Progenitor cell of endocrine pancreas (in vitro differentiated cells): ENCODE results near the gene PRRG2. TPM values are rescaled to one million over a fixed set of nuclear protein-coding genes. Genes with fewer than 3 reads are reported as not detected.

Experiments
- DNase-seq: peaks from one replicate; pipeline ENCODE4 v3.0.0; 2021; ENCODE audit warnings: low spot score; ENCODE audit not compliant: unreplicated experiment
- H3K27ac Mint-ChIP-seq: 2 replicates; pipeline ENCODE4 v1.8.0; 2021; ENCODE audit warnings: mild to moderate bottlenecking, moderate library complexity, mixed read lengths
- H3K27me3 Mint-ChIP-seq: 2 replicates; pipeline ENCODE4 v1.8.0; 2021; ENCODE audit warnings: mixed read lengths
- H3K36me3 Mint-ChIP-seq: 2 replicates; pipeline ENCODE4 v1.8.0; 2022; ENCODE audit warnings: mixed read lengths; ENCODE audit not compliant: insufficient read depth
- H3K4me1 Mint-ChIP-seq: 2 replicates; pipeline ENCODE4 v1.8.0; 2021; ENCODE audit warnings: low read depth, mixed read lengths
- H3K4me3 Mint-ChIP-seq: 2 replicates; pipeline ENCODE4 v1.8.0; 2021; ENCODE audit warnings: low read depth, mild to moderate bottlenecking, moderate library complexity, mixed read lengths
- H3K9me3 Mint-ChIP-seq: 2 replicates; pipeline ENCODE4 v1.8.0; 2021; ENCODE audit warnings: low read depth, mixed read lengths
- total RNA-seq: library from RNA; stranded (reverse); gene quantifications from 2 replicates; pipeline ENCODE4 v1.2.1, GENCODE V29; 2021
- TF ChIP-seq, protein P1 (sequence below): fragments of 200-600 bp; sonication (generic); IDR thresholded peaks from one replicate; pipeline ENCODE4 v1.5.0; 2021; ENCODE audit warnings: antibody characterized with exemption, mild to moderate bottlenecking; ENCODE audit not compliant: unreplicated experiment

The PRRG2 gene
- total RNA-seq, 1 donor from 2014 or later: 6.8 TPM

DNA sequence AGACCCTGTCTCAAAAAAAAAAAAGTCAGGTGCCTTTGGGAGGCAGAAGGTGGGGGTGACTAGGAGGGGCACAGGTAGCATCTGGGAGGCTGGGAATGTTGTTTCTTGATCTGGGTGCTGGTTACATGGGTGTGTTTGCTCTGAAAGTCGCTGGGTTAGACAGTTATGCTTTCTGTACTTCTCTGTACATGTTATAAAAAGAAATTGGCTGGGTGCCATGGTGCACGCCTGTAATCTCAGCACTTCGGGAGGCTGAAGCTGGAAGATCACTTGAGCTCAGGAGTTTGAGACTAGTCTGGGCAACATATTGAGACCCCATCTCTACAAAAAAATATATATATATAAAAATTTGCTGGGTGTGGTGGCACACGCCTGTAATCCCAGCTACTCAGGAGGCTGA, 15.9 kb upstream of the PRRG2 start:
- no peak overlapping the region for H3K4me3 Mint-ChIP-seq
- H3K4me1 Mint-ChIP-seq: peaks cover 22% of the 10 kb centered on the region
- peaks cover 5% of the 10 kb centered on the region for H3K36me3 Mint-ChIP-seq
- H3K9me3 Mint-ChIP-seq: no peaks in the 10 kb centered on the region
- DNase-seq: no peak
- no peaks in the 10 kb centered on the region for H3K27me3 Mint-ChIP-seq
- no peak overlapping the region for H3K27ac Mint-ChIP-seq
- TF ChIP-seq, protein P1, sequence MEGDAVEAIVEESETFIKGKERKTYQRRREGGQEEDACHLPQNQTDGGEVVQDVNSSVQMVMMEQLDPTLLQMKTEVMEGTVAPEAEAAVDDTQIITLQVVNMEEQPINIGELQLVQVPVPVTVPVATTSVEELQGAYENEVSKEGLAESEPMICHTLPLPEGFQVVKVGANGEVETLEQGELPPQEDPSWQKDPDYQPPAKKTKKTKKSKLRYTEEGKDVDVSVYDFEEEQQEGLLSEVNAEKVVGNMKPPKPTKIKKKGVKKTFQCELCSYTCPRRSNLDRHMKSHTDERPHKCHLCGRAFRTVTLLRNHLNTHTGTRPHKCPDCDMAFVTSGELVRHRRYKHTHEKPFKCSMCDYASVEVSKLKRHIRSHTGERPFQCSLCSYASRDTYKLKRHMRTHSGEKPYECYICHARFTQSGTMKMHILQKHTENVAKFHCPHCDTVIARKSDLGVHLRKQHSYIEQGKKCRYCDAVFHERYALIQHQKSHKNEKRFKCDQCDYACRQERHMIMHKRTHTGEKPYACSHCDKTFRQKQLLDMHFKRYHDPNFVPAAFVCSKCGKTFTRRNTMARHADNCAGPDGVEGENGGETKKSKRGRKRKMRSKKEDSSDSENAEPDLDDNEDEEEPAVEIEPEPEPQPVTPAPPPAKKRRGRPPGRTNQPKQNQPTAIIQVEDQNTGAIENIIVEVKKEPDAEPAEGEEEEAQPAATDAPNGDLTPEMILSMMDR: no peak

DNA sequence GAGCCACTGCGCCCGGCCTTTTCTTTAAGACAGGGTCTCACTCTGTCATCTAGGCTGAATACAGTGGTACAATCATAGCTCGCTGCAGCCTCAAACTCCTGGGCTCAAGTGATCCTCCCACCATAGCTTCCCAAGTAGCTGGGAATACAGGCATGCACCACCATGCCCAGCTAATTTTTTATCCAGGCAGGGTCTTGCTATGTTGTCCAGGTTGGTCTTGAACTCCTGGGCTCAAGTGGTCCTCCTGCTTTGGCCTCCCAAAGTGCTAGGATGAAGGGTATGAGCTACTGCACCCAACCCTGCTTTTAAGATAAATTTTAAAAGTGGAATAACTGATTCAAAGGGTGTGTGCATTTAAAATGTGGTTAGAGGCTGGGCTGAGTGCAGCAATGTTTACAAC, 14.8 kb upstream of the PRRG2 start:
- Mint-ChIP-seq H3K4me1 (peaks cover 23% of the 10 kb centered on the region), H3K27ac (no peak overlapping the region), H3K27me3 (no peaks in the 10 kb centered on the region), H3K4me3 (no peak overlapping the region), H3K9me3 (no peaks in the 10 kb centered on the region), H3K36me3 (peaks cover 5% of the 10 kb centered on the region)
- TF ChIP-seq, protein P1: no peak
- no peak for DNase-seq

DNA sequence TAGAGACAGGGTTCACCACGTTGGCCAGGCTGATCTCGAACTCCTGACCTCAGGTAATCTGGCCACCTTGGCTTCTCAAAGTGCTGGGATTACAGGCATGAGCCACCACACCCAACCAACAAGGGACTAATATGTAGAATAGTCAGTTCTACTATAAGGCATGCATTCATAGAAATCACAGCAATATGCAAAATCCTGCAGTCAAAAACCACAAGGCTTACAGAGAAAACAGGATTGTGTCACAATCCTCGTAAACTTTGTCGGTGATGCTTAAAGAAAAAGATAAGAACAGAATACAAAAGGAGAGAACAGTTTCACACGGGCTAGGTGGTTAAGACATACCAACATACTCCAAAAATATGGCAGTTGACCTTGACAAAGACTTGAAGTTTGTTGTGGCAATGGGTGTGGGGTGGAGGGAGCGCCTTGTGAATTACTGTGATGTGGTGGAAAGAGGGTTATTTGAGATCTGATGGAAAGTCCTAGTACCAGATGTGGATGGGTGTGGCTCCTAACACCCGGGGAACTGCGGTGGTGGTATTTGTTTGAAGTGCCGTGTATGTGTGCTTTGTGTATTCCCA, 13.2 kb upstream of the PRRG2 start:
- H3K27me3 Mint-ChIP-seq: no peaks in the 10 kb centered on the region
- no peak for DNase-seq
- peaks cover 24% of the 10 kb centered on the region for H3K4me1 Mint-ChIP-seq
- TF ChIP-seq, protein P1: no peak
- no peaks in the 10 kb centered on the region for H3K9me3 Mint-ChIP-seq
- no peak overlapping the region for H3K4me3 Mint-ChIP-seq
- peaks cover 5% of the 10 kb centered on the region for H3K36me3 Mint-ChIP-seq
- peak overlapping the region; percentile 67 for H3K27ac Mint-ChIP-seq

DNA sequence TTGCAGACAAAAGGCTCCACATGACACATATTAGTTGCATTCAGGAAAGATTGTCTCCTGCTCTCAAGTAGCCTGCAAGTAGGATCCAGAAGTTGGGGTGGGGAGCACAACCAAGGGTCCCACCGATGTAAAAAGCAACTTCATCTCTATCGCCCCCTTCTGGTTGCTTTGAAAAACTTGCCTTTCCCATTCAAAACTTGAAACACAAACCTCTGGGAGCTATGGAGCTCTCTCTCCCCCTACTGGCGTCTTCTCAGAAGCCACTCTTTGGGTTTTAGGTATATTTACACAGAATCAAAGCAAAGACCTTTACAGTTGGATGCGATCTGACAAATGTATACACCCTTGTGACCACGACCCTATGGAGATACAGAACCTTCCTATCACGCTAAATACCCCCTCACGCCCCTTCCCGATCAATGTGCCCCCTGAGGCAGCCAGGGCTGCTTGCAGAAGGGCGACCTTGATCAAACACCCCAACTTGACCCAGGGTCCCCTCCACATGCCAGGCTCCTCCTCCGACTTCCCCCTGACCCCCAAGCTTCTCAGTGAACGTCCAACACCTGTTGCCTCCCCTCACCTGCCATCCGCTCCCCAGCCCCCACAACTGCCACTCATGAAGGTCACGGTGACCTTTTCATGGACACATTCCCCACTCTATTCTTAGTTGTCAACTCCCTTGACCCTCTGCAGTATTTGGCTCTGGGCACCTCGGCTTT, 10.8 kb upstream of the PRRG2 start:
- no peak overlapping the region for H3K4me3 Mint-ChIP-seq
- peaks cover 19% of the 10 kb centered on the region for H3K4me1 Mint-ChIP-seq
- H3K9me3 Mint-ChIP-seq: no peaks in the 10 kb centered on the region
- peak overlapping the region; percentile 82 for H3K27ac Mint-ChIP-seq
- DNase-seq: peak; percentile 51
- H3K27me3 Mint-ChIP-seq: no peaks in the 10 kb centered on the region
- H3K36me3 Mint-ChIP-seq: peaks cover 6% of the 10 kb centered on the region
- TF ChIP-seq, protein P1: peak; percentile 100

DNA sequence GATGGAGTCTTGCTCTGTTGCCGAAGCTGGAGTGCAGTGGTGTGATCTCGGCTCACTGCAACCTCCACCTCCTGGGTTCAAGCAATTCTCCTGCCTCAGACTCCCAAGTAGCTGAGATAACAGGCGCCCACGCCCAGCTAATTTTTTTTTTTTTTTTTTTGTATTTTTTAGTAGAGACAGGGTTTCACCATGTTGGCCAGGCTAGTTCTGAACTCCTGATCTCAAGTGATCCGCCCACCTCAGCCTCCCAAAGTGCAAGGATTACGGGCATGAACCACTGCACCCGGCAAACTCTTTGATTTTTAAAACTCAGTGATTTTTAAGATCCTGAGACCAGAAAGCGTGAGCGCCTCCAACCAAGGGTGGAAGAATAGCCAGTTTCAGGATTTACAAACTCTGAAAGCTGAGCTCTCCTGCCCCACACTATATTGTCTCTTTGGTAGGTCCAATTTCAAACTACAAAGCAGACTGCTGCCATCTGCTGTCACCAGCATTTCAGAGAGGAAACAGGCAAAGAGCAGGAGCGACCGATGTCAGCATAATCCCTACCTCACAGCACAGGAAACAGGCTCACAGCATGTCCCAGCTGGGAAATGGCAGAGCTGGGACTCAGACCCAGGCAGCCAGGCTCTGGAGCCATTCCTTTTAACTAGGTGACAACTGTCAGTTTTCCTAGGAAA, 10.0 kb upstream of the PRRG2 start:
- no peak overlapping the region for H3K27ac Mint-ChIP-seq
- no peak for DNase-seq
- no peaks in the 10 kb centered on the region for H3K27me3 Mint-ChIP-seq

More for the DNA sequence above, 10.0 kb upstream of the PRRG2 start:
- TF ChIP-seq, protein P1: no peak
- H3K9me3 Mint-ChIP-seq: no peaks in the 10 kb centered on the region
- no peak overlapping the region for H3K4me3 Mint-ChIP-seq
- H3K36me3 Mint-ChIP-seq: peaks cover 6% of the 10 kb centered on the region
- H3K4me1 Mint-ChIP-seq: peaks cover 19% of the 10 kb centered on the region
